ENCODE results near the gene TEX14. TPM values are rescaled to one million over a fixed set of nuclear protein-coding genes. Genes with fewer than 3 reads are reported as not detected.

Gene TEX14
- total RNA-seq, 4 donors from 2014 or later: under 0.01 to 0.21 TPM; not detected in 2

- Histone ChIP-seq H3K36me3 (peaks cover 0 to 88% (median 0%) of the 10 kb centered on the region in 3 donors), H3K4me3 (no peak overlapping the region), H3K27ac (no peak overlapping the region), H3K9me3 (no peaks in the 10 kb centered on the region), H3K4me1 (no peaks in the 10 kb centered on the region), H3K27me3 (no peaks in the 10 kb centered on the region)
- no peak for DNase-seq (ENCODE audit: low spot score in 2 of 2)
- TF ChIP-seq POLR2A (IDR thresholded peaks at IDR 0.05) (no peak), CTCF (IDR thresholded peaks at IDR 0.05) (no peak), EP300 (IDR thresholded peaks at IDR 0.05) (no peak)
- 96 to 98% methylated on average over 2 of the region's 2 CpGs for WGBS, 2 donors
Observed at GRCh38 chr17:58703916-58704286, 12.1 kb upstream of the TEX14 start.

GRCh38 chr17:58703137-58703915 is 11.5 kb upstream of the TEX14 start:
- TF ChIP-seq POLR2A (IDR thresholded peaks at IDR 0.05): no peak
- no peak for TF ChIP-seq EP300 (IDR thresholded peaks at IDR 0.05)
- no peak for TF ChIP-seq CTCF (IDR thresholded peaks at IDR 0.05)
- no peaks in the 10 kb centered on the region for H3K4me1 ChIP-seq
- DNase-seq (ENCODE audit: low spot score in 2 of 2): no peak
- WGBS, 2 donors: 88 to 94% methylated on average over 4 of the region's 4 CpGs
- H3K27me3 ChIP-seq: no peaks in the 10 kb centered on the region
- peaks cover 0 to 94% (median 0%) of the 10 kb centered on the region in 3 donors for H3K36me3 ChIP-seq
- no peaks in the 10 kb centered on the region for H3K9me3 ChIP-seq
- no peak overlapping the region for H3K27ac ChIP-seq
- no peak overlapping the region for H3K4me3 ChIP-seq

GRCh38 chr17:58702708-58703107 is 10.9 kb upstream of the TEX14 start:
- Histone ChIP-seq H3K4me1 (no peaks in the 10 kb centered on the region), H3K9me3 (no peaks in the 10 kb centered on the region), H3K36me3 (peaks cover 0 to 92% (median 0%) of the 10 kb centered on the region in 3 donors), H3K27ac (no peak overlapping the region), H3K27me3 (no peaks in the 10 kb centered on the region), H3K4me3 (no peak overlapping the region)
- 92 to 95% methylated on average over 8 of the region's 8 CpGs for WGBS, 2 donors
- TF ChIP-seq CTCF (IDR thresholded peaks at IDR 0.05) (no peak), EP300 (IDR thresholded peaks at IDR 0.05) (no peak), POLR2A (IDR thresholded peaks at IDR 0.05) (no peak)
- no peak for DNase-seq (ENCODE audit: low spot score in 2 of 2)

- Histone ChIP-seq H3K9me3 (no peaks in the 10 kb centered on the region), H3K4me1 (no peaks in the 10 kb centered on the region), H3K36me3 (peaks cover 0 to 89% (median 0%) of the 10 kb centered on the region in 3 donors), H3K27me3 (no peaks in the 10 kb centered on the region), H3K27ac (no peak overlapping the region), H3K4me3 (no peak overlapping the region)
- no peak for DNase-seq (ENCODE audit: low spot score in 2 of 2)
- TF ChIP-seq EP300 (IDR thresholded peaks at IDR 0.05) (no peak), POLR2A (IDR thresholded peaks at IDR 0.05) (no peak), CTCF (IDR thresholded peaks at IDR 0.05) (no peak)
- 93 to 94% methylated on average over 5 of the region's 5 CpGs for WGBS, 2 donors
Observed at GRCh38 chr17:58702045-58702476, 10.2 kb upstream of the TEX14 start.

- peaks cover 0 to 84% (median 0%) of the 10 kb centered on the region in 3 donors for H3K36me3 ChIP-seq
- H3K27ac ChIP-seq: no peak overlapping the region
- no peaks in the 10 kb centered on the region for H3K4me1 ChIP-seq
- H3K9me3 ChIP-seq: no peaks in the 10 kb centered on the region
- no peaks in the 10 kb centered on the region for H3K27me3 ChIP-seq
- no peak for DNase-seq (ENCODE audit: low spot score in 2 of 2)
- TF ChIP-seq CTCF (IDR thresholded peaks at IDR 0.05): no peak
- no peak for TF ChIP-seq POLR2A (IDR thresholded peaks at IDR 0.05)
- no peak for TF ChIP-seq EP300 (IDR thresholded peaks at IDR 0.05)
- H3K4me3 ChIP-seq: no peak overlapping the region
- WGBS, 2 donors: 97% methylated on average over 11 of the region's 11 CpGs
Observed at GRCh38 chr17:58699771-58700170, 7.9 kb upstream of the TEX14 start.
